Trophoblast cell (in vitro differentiated cells and primary cell): Measurements from ENCODE around the gene STX10.

Source experiments
- DNase-seq, 2 donors: peaks; one replicate each; pipeline ENCODE4 v3.0.0-alpha.2; 2016
- H2AFZ ChIP-seq: 2 replicates; pipeline ENCODE4 v1.6.1; 2013; ENCODE audit warnings: low read length, moderate library complexity, mild to moderate bottlenecking; ENCODE audit not compliant: insufficient read depth, poor library complexity
- H2AK5ac ChIP-seq: 2 replicates; pipeline ENCODE4 v1.6.1; 2013; ENCODE audit warnings: mild to moderate bottlenecking, low read length
- H2BK120ac ChIP-seq: 2 replicates; pipeline ENCODE4 v1.6.1; 2013; ENCODE audit warnings: low read length, mild to moderate bottlenecking, moderate library complexity; ENCODE audit not compliant: insufficient read depth, poor library complexity
- H2BK12ac ChIP-seq: 2 replicates; pipeline ENCODE4 v1.6.1; 2013; ENCODE audit warnings: mild to moderate bottlenecking, low read length, moderate library complexity
- H2BK5ac ChIP-seq: 2 replicates; pipeline ENCODE4 v1.6.1; 2013; ENCODE audit warnings: low read length, low read depth, moderate library complexity, mild to moderate bottlenecking; ENCODE audit not compliant: poor library complexity
- H3K14ac ChIP-seq: 2 replicates; pipeline ENCODE4 v1.6.1; 2013; ENCODE audit warnings: mild to moderate bottlenecking, low read length
- H3K18ac ChIP-seq: 2 replicates; pipeline ENCODE4 v1.6.1; 2013; ENCODE audit warnings: mild to moderate bottlenecking, low read length
- H3K23ac ChIP-seq: 2 replicates; pipeline ENCODE4 v1.6.1; 2013; ENCODE audit warnings: low read length
- H3K27ac ChIP-seq: 2 replicates; pipeline ENCODE4 v1.5.1; 2013; ENCODE audit warnings: low read depth, mild to moderate bottlenecking, inconsistent platforms, low read length, moderate library complexity
- H3K27me3 ChIP-seq: 2 replicates; pipeline ENCODE4 v1.6.1; 2013; ENCODE audit warnings: inconsistent platforms, mild to moderate bottlenecking, low read length, moderate library complexity; ENCODE audit not compliant: insufficient read depth
- H3K36me3 ChIP-seq, 2 experiments: 1 replicate in 1 of 2; 2 replicates in 1 of 2; pipeline ENCODE4 v1.6.1; 2013; ENCODE audit warnings: low read length in 2 of 2, mild to moderate bottlenecking in 2 of 2, moderate library complexity in 1 of 2; ENCODE audit not compliant: insufficient read depth in 2 of 2, control insufficient read depth in 1 of 2
- H3K4ac ChIP-seq: 2 replicates; pipeline ENCODE4 v1.6.1; 2013; ENCODE audit warnings: low read depth, mild to moderate bottlenecking, low read length, moderate library complexity
- H3K4me1 ChIP-seq, 2 experiments: 1 replicate in 1 of 2; 2 replicates in 1 of 2; pipeline ENCODE4 v1.6.1; 2013; ENCODE audit warnings: low read length in 2 of 2, mild to moderate bottlenecking in 2 of 2, moderate library complexity in 1 of 2; ENCODE audit not compliant: insufficient read depth in 2 of 2, control insufficient read depth in 1 of 2
- H3K4me2 ChIP-seq: 2 replicates; pipeline ENCODE4 v1.6.1; 2013; ENCODE audit warnings: inconsistent platforms, mild to moderate bottlenecking, low read length, moderate library complexity
- H3K4me3 ChIP-seq: 2 replicates; pipeline ENCODE4 v1.5.1; 2013; ENCODE audit warnings: mild to moderate bottlenecking, low read depth, low read length, inconsistent platforms
- H3K79me1 ChIP-seq: one replicate; pipeline ENCODE4 v1.6.1; 2013; ENCODE audit warnings: low read length
- H3K79me2 ChIP-seq: 2 replicates; pipeline ENCODE4 v1.6.1; 2013; ENCODE audit warnings: low read length, mild to moderate bottlenecking; ENCODE audit not compliant: control insufficient read depth, insufficient read depth, poor library complexity
- H3K9ac ChIP-seq: 2 replicates; pipeline ENCODE4 v1.6.1; 2013; ENCODE audit warnings: mild to moderate bottlenecking, low read length
- H3K9me3 ChIP-seq: 2 replicates; pipeline ENCODE4 v1.6.1; 2013; ENCODE audit warnings: low read depth, mild to moderate bottlenecking, control low read depth, inconsistent platforms, low read length; ENCODE audit not compliant: insufficient read depth
- H4K12ac ChIP-seq: 2 replicates; pipeline ENCODE4 v1.6.1; 2013; ENCODE audit warnings: low read depth, mild to moderate bottlenecking, low read length, moderate library complexity
- H4K8ac ChIP-seq: 2 replicates; pipeline ENCODE4 v1.6.1; 2013; ENCODE audit warnings: low read depth, mild to moderate bottlenecking, low read length, moderate library complexity
- H4K91ac ChIP-seq: one replicate; pipeline ENCODE4 v1.6.1; 2013; ENCODE audit warnings: low read depth, mild to moderate bottlenecking, low read length, moderate library complexity
- WGBS: extraction: QIAGEN DNeasy Blood & Tissue Kit; methylation state at CpG from one replicate; pipeline ENCODE4 v1.1.7; 2013; ENCODE audit warnings: missing lambda C conversion rate; ENCODE audit not compliant: insufficient read length, insufficient coverage; ENCODE audit errors: extremely low coverage; 5-methylcytosine and 5-hydroxymethylcytosine counted together

STX10 gene

GRCh38 chr19:13110099-13110610 lies 40.0 kb downstream of the STX10 start:
- no peaks in the 10 kb centered on the region for H3K79me1 ChIP-seq
- no peak overlapping the region for H4K8ac ChIP-seq
- no peaks in the 10 kb centered on the region for H3K27me3 ChIP-seq
- no peak overlapping the region for H3K14ac ChIP-seq
- H3K23ac ChIP-seq, result no peak overlapping the region
- no peaks in the 10 kb centered on the region for H3K79me2 ChIP-seq
- H3K4me2 ChIP-seq, result no peak overlapping the region
- H3K36me3 ChIP-seq, result peaks cover 27 to 29% of the 10 kb centered on the region in 2 experiments
- H4K91ac ChIP-seq, result no peak overlapping the region
- no peak overlapping the region for H2AK5ac ChIP-seq
- H3K4ac ChIP-seq, result no peak overlapping the region
- H4K12ac ChIP-seq, result no peak overlapping the region
- no CpG with 5 or more reads among the region's 15 CpGs for WGBS
- no peak overlapping the region for H2AFZ ChIP-seq
- H3K27ac ChIP-seq, result no peak overlapping the region
- DNase-seq, result no peak
- no peak overlapping the region for H2BK12ac ChIP-seq
- no peak overlapping the region for H2BK5ac ChIP-seq
- no peaks in the 10 kb centered on the region for H3K9me3 ChIP-seq
- H3K4me3 ChIP-seq, result no peak overlapping the region
- H3K4me1 ChIP-seq, result no peaks in the 10 kb centered on the region
- no peak overlapping the region for H3K9ac ChIP-seq
- no peak overlapping the region for H3K18ac ChIP-seq
- no peak overlapping the region for H2BK120ac ChIP-seq

GRCh38 chr19:13109361-13110098 lies 40.6 kb downstream of the STX10 start:
- no peak overlapping the region for H3K23ac ChIP-seq
- no peak for DNase-seq
- no peak overlapping the region for H2AFZ ChIP-seq
- no peak overlapping the region for H3K18ac ChIP-seq
- H2BK12ac ChIP-seq, result no peak overlapping the region
- no peak overlapping the region for H3K4me2 ChIP-seq
- H3K4me1 ChIP-seq, result no peaks in the 10 kb centered on the region
- H4K91ac ChIP-seq, result no peak overlapping the region
- H2BK120ac ChIP-seq, result no peak overlapping the region
- no peak overlapping the region for H2AK5ac ChIP-seq
- no peak overlapping the region for H3K4ac ChIP-seq
- no peaks in the 10 kb centered on the region for H3K79me1 ChIP-seq
- H3K14ac ChIP-seq, result no peak overlapping the region
- no peaks in the 10 kb centered on the region for H3K27me3 ChIP-seq
- H4K8ac ChIP-seq, result no peak overlapping the region
- H3K9ac ChIP-seq, result no peak overlapping the region
- H2BK5ac ChIP-seq, result no peak overlapping the region
- no peaks in the 10 kb centered on the region for H3K9me3 ChIP-seq
- H3K36me3 ChIP-seq, result peaks cover 24 to 29% of the 10 kb centered on the region in 2 experiments
- no peaks in the 10 kb centered on the region for H3K79me2 ChIP-seq
- no peak overlapping the region for H3K27ac ChIP-seq
- no CpG with 5 or more reads among the region's 30 CpGs for WGBS
- no peak overlapping the region for H3K4me3 ChIP-seq
- no peak overlapping the region for H4K12ac ChIP-seq

DNA sequence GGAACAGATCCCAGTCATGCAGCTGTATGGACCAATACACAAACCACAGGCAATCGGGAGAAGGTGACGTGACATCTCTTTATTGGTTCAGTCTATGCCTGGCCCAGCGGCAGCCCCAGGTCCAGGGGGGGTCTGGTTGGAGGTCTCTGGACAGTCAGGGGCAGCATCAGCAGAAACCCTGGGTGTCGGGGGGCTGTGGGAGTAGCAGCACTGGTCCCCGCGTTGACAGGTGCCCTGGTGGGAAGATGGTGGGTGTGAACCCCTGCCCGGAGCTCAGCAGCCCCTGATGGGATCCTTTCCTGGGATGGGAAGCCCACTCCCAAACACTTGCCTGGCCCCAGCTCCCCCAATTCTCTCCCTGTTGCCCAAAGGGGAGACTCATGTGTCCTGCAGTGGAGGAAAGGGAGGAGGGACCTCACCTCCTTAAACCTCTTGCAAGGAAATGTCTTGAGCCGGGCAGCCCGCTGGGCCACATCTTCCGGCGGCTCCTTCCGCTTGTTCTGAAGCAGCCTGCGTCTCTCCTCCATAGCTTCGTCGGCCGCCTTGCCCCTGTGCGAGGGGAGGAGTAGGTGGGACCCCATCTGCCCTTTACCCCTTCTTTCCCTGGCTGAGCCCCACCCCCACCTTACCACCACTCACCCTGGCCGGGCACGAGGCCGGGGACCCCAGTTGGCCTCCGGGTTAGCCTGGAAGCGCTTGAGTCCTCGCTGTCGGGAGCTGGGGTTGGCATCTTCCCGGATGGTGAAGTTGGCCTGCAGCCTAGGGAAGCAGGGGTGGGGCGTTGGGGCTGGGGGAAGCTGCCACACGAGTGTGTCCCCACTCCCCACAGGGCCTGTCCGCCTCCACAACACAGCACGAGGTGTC lies 45.1 kb downstream of the STX10 start:
- Histone ChIP-seq H3K23ac (no peak overlapping the region), H2BK120ac (no peak overlapping the region), H3K79me1 (peaks cover 5% of the 10 kb centered on the region), H3K4ac (no peak overlapping the region), H2BK5ac (no peak overlapping the region), H4K8ac (no peak overlapping the region), H3K27ac (no peak overlapping the region), H3K36me3 (peaks cover 16 to 18% of the 10 kb centered on the region in 2 experiments), H3K9me3 (peaks cover 2% of the 10 kb centered on the region), H4K12ac (no peak overlapping the region), H2BK12ac (no peak overlapping the region), H3K79me2 (no peaks in the 10 kb centered on the region), H3K14ac (no peak overlapping the region), H3K4me3 (no peak overlapping the region), H3K4me2 (no peak overlapping the region), H4K91ac (no peak overlapping the region), H3K4me1 (peaks cover 6 to 7% of the 10 kb centered on the region in 2 experiments), H2AFZ (no peak overlapping the region), H3K27me3 (peaks cover 6% of the 10 kb centered on the region), H2AK5ac (no peak overlapping the region), H3K9ac (no peak overlapping the region), H3K18ac (no peak overlapping the region)
- no peak for DNase-seq
- WGBS, result no CpG with 5 or more reads among the region's 29 CpGs

DNA sequence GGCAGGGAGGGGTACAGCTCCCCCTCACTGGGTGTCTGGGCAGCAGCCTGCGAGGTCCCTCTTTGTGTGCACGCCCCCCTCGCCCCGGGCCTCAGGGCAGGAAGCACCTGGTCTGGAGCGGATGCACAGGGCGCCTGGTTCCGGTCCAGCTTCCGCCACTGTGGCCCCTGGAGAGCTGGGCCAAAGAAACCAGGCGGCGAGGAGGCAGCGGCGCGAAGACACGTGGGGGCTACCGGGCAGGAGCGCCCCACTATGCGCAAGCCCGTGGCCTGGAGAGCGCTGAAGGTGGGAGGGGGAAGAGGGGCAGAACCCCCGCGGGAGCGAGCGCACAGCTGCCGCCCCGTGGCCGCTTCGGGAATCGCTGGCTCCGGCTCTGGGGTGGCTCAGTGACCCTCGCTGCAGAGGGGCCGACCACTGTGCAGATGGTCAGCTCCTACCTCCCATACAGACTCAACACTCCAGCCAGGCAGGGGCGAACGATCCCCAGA lies 45.8 kb downstream of the STX10 start:
- Histone ChIP-seq H3K9me3 (peaks cover 4% of the 10 kb centered on the region), H3K9ac (no peak overlapping the region), H4K8ac (no peak overlapping the region), H2BK120ac (no peak overlapping the region), H3K18ac (no peak overlapping the region), H3K4ac (no peak overlapping the region), H4K91ac (no peak overlapping the region), H3K36me3 (peaks cover 10 to 12% of the 10 kb centered on the region in 2 experiments), H4K12ac (no peak overlapping the region), H2AK5ac (no peak overlapping the region), H3K79me2 (no peaks in the 10 kb centered on the region), H3K4me1 (peaks cover 8% of the 10 kb centered on the region in 2 experiments), H2BK12ac (no peak overlapping the region), H3K27me3 (peaks cover 13% of the 10 kb centered on the region), H3K79me1 (peaks cover 5% of the 10 kb centered on the region), H3K23ac (no peak overlapping the region), H2BK5ac (no peak overlapping the region), H3K4me2 (no peak overlapping the region), H2AFZ (no peak overlapping the region), H3K27ac (no peak overlapping the region), H3K14ac (no peak overlapping the region), H3K4me3 (no peak overlapping the region)
- no CpG with 5 or more reads among the region's 33 CpGs for WGBS
- DNase-seq, result peak in 1 of 2 donors; percentile 43
